HEK293 (cell line): ENCODE data around the gene AAK1.
A peak's percentile ranks its signal among the peaks of the same experiment; 100 is the strongest.
"Not testable (repeated sequence)": the region's sequence is repeated elsewhere in the genome, so short reads cannot be mapped to it uniquely, and the experiment has no call there.

Experiments used
- CTCF ChIA-PET: fragments of 350-600 bp; formaldehyde crosslinking; extraction: SDS; loops from one replicate; lab custom pipeline; 2021; ENCODE audit warnings: antibody characterized with exemption; lab: Yijun Ruan, JAX
- POLR2A ChIA-PET: fragments of 300-600 bp; formaldehyde crosslinking; extraction: SDS; loops from one replicate; lab custom pipeline; 2020; ENCODE audit warnings: antibody characterized with exemption, inconsistent platforms; lab: Yijun Ruan, JAX
- H3K27ac ChIP-seq: fragments of 200-500 bp; sonication (Bioruptor generic); 2 replicates; pipeline ENCODE4 v1.5.1; 2014; ENCODE audit warnings: low read depth, low read length, control low read depth, inconsistent platforms; ENCODE audit errors: extremely low read depth
- H3K36me3 ChIP-seq, 2 experiments: fragments of 200-500 bp in 1 of 2; sonication (Bioruptor generic) in 1 of 2; 1 replicate in 1 of 2; 2 replicates in 1 of 2; pipeline ENCODE4 v1.5.1; 2014 to 2017; ENCODE audit warnings: inconsistent platforms in 2 of 2, low read length in 2 of 2; ENCODE audit not compliant: control insufficient read depth in 2 of 2, insufficient read depth in 1 of 2
- H3K4me1 ChIP-seq: fragments of 200-500 bp; sonication (Bioruptor generic); 2 replicates; pipeline ENCODE4 v1.5.1; 2014; ENCODE audit warnings: mild to moderate bottlenecking, low read length, inconsistent platforms; ENCODE audit not compliant: control insufficient read depth, insufficient read depth
- H3K4me3 ChIP-seq: 2 replicates; pipeline ENCODE4 v1.5.1; 2011; ENCODE audit warnings: low read depth, mild to moderate bottlenecking, control low read depth, low read length, moderate library complexity
- H3K9me3 ChIP-seq: fragments of 200-500 bp; sonication (Bioruptor generic); 2 replicates; pipeline ENCODE4 v1.5.1; 2014; ENCODE audit warnings: low read depth, low read length, inconsistent platforms; ENCODE audit not compliant: control insufficient read depth, insufficient read depth
- BCL6B ChIP-seq: fragments of 450-650 bp; formaldehyde crosslinking; IDR thresholded peaks from 2 replicates; pipeline ENCODE4 v1.5.1; 2017; ENCODE audit warnings: missing biosample characterization, missing genetic modification characterization
- PBX3 ChIP-seq: sonication (generic); formaldehyde crosslinking; IDR thresholded peaks from 2 replicates; pipeline ENCODE4 v1.8.1; 2022; ENCODE audit warnings: mild to moderate bottlenecking, moderate library complexity, missing genetic modification reagents
- REST ChIP-seq: fragments of 450-650 bp; formaldehyde crosslinking; IDR thresholded peaks from 2 replicates; pipeline ENCODE4 v1.5.1; 2016; ENCODE audit warnings: missing biosample characterization, missing genetic modification characterization
- SCRT2 ChIP-seq: fragments of 450-650 bp; formaldehyde crosslinking; IDR thresholded peaks from 2 replicates; pipeline ENCODE4 v1.5.1; 2016; ENCODE audit warnings: missing biosample characterization, missing genetic modification characterization
- ZNF112 ChIP-seq: fragments of 450-650 bp; formaldehyde crosslinking; IDR thresholded peaks from 2 replicates; pipeline ENCODE4 v1.5.0; 2017; ENCODE audit warnings: missing biosample characterization, missing genetic modification characterization
- ZNF140 ChIP-seq: fragments of 450-650 bp; formaldehyde crosslinking; IDR thresholded peaks from 2 replicates; pipeline ENCODE4 v1.5.1; 2016; ENCODE audit warnings: missing biosample characterization, missing genetic modification characterization
- ZNF155 ChIP-seq: fragments of 450-650 bp; formaldehyde crosslinking; IDR thresholded peaks from 2 replicates; pipeline ENCODE4 v1.5.1; 2016; ENCODE audit warnings: missing biosample characterization, missing genetic modification characterization
- ZNF394 ChIP-seq: fragments of 450-650 bp; formaldehyde crosslinking; IDR thresholded peaks from 2 replicates; pipeline ENCODE4 v1.5.1; 2016; ENCODE audit warnings: missing biosample characterization, missing genetic modification characterization, mild to moderate bottlenecking, moderate library complexity, borderline replicate concordance
- ZNF426 ChIP-seq: fragments of 450-650 bp; formaldehyde crosslinking; IDR thresholded peaks from 2 replicates; pipeline ENCODE4 v1.5.1; 2017; ENCODE audit warnings: missing biosample characterization, missing genetic modification characterization, mild to moderate bottlenecking, inconsistent platforms, moderate library complexity
- ZNF518A ChIP-seq: fragments of 450-650 bp; formaldehyde crosslinking; conservative IDR thresholded peaks from 2 replicates; pipeline ENCODE4 v1.5.1; 2016; ENCODE audit warnings: low read depth, missing biosample characterization, missing genetic modification characterization
- ZNF529 ChIP-seq: fragments of 450-650 bp; formaldehyde crosslinking; IDR thresholded peaks from 2 replicates; pipeline ENCODE4 v1.5.1; 2017; ENCODE audit warnings: missing genetic modification characterization, missing biosample characterization; ENCODE audit not compliant: insufficient replicate concordance
- ZNF623 ChIP-seq: fragments of 450-650 bp; formaldehyde crosslinking; IDR thresholded peaks from 2 replicates; pipeline ENCODE4 v1.5.1; 2016; ENCODE audit warnings: missing biosample characterization, missing genetic modification characterization
- ZNF626 ChIP-seq: fragments of 450-650 bp; sonication (Bioruptor Pico); formaldehyde crosslinking; IDR thresholded peaks from 2 replicates; pipeline ENCODE4 v1.5.1; 2018; ENCODE audit warnings: missing biosample characterization, missing genetic modification characterization, inconsistent platforms
- ZNF704 ChIP-seq: fragments of 450-650 bp; formaldehyde crosslinking; IDR thresholded peaks from 2 replicates; pipeline ENCODE4 v1.5.1; 2016; ENCODE audit warnings: missing biosample characterization, missing genetic modification characterization
- ZNF768 ChIP-seq: fragments of 450-650 bp; formaldehyde crosslinking; IDR thresholded peaks from 2 replicates; pipeline ENCODE4 v1.5.1; 2018; ENCODE audit warnings: missing biosample characterization, mild to moderate bottlenecking, missing genetic modification characterization
- ZNF777 ChIP-seq: fragments of 450-650 bp; formaldehyde crosslinking; IDR thresholded peaks from 2 replicates; pipeline ENCODE4 v1.5.1; 2017; ENCODE audit warnings: missing biosample characterization, missing genetic modification characterization, borderline replicate concordance
- ZNF791 ChIP-seq: fragments of 450-650 bp; formaldehyde crosslinking; IDR thresholded peaks from 2 replicates; pipeline ENCODE4 v1.5.1; 2016; ENCODE audit warnings: missing biosample characterization, missing genetic modification characterization

The AAK1 gene

GRCh38 chr2:69659349-69659748, 15.8 kb upstream of the AAK1 start (continued):
- TF ChIP-seq ZNF155 (tag by site-specific recombination) (no peak), ZNF529 (no peak)

GRCh38 chr2:69652206-69652605, 8.7 kb upstream of the AAK1 start:
- ChIA-PET POLR2A (no interaction called here), CTCF (no interaction called here)
- no peak overlapping the region for H3K4me3 ChIP-seq
- no peaks in the 10 kb centered on the region for H3K4me1 ChIP-seq
- TF ChIP-seq ZNF626: no peak
- no peak for TF ChIP-seq ZNF112 (tag by site-specific recombination)
- TF ChIP-seq BCL6B: no peak
- TF ChIP-seq ZNF768 (tag by site-specific recombination): no peak
- TF ChIP-seq SCRT2 (tag by site-specific recombination): no peak
- no peak for TF ChIP-seq ZNF140 (tag by site-specific recombination)
- TF ChIP-seq ZNF777: no peak
- TF ChIP-seq REST (tag by site-specific recombination): no peak
- no peak for TF ChIP-seq ZNF704 (tag by site-specific recombination)
- TF ChIP-seq PBX3 (CRISPR knock-in tag): no peak
- no peaks in the 10 kb centered on the region for H3K36me3 ChIP-seq
- no peak overlapping the region for H3K27ac ChIP-seq
- no peaks in the 10 kb centered on the region for H3K9me3 ChIP-seq

GRCh38 chr2:69647196-69647595, 3.7 kb upstream of the AAK1 start:
- H3K4me1 ChIP-seq, H3K4me3 ChIP-seq, H3K9me3 ChIP-seq, H3K27ac ChIP-seq, POLR2A ChIA-PET, H3K36me3 ChIP-seq: not testable (repeated sequence)
- CTCF ChIA-PET: interaction anchor here (0.7 to 4.6 kb wide), 3 partner anchors 19 to 87 kb away, joined by 4 to 38 read pairs (median 6); no protein-coding TSS in a partner anchor
- peak; percentile 76; the same call in 1 of the 2 replicates for TF ChIP-seq ZNF394
- peak; percentile 70; the same call in 1 of the 2 replicates for TF ChIP-seq ZNF518A (tag by site-specific recombination)
- peak; percentile 46 for TF ChIP-seq ZNF426 (tag by site-specific recombination)
- TF ChIP-seq ZNF623: peak; percentile 40; the same call in 1 of the 2 replicates
- 0 out of 2 replicates have a peak, but pooled peaks have one; percentile 35 for TF ChIP-seq ZNF791
